ENCODE results near the gene TMEM233. TPM values are rescaled to one million over a fixed set of nuclear protein-coding genes. Genes with fewer than 3 reads are reported as not detected.

Gene TMEM233
- total RNA-seq, 1 donor from 2014 or later = not detected

DNA sequence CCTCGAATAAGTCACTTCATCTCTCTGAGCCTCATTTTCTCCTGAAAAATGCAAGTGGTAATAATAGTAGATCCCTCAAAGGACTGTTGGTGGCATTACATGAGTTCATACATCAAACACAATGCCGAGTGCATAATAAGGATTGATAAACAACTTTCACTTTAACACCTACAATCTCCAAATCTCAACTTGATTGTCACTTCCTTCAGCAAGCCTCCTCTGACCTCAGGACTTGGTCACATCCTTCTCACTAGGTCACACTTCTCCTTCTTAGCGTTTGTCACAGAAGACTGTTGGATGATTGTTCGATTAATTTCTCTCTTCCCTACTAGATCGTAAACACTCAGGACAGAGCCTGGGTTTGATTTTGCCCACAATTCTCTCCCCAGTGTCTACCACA lies 66.5 kb downstream of the TMEM233 start:
- DNase-seq (ENCODE audit: low spot score in 2 of 2, unreplicated experiment in 2 of 2) = no peak
- Mint-ChIP-seq H3K9me3 (no peaks in the 10 kb centered on the region), H3K36me3 (no peaks in the 10 kb centered on the region), H3K27me3 (ENCODE audit: low read depth) (peaks cover 46% of the 10 kb centered on the region), H3K4me1 (no peaks in the 10 kb centered on the region), H3K4me3 (no peak overlapping the region), H3K27ac (no peak overlapping the region)
- TF ChIP-seq CTCF (IDR thresholded peaks at IDR 0.05; ENCODE audit: unreplicated experiment) = no peak

DNA sequence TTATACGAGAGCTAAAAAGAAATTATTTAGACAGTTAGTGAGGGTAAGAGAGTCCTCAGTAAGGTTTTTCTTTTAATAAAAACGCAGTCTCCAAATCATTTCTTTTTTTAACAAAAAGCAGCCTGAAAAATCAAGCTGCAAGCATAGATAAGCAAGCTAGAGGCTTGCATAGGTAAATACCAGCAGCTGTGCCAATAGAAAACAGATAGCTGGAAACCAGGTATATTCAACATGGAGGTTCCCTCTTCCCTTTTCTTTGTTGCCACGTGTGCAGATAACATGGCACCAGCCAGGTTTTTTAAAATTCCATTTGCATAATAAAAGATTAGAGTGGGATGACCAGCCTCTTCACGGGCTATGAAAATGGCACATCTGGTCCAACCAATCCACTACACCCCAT lies 68.3 kb downstream of the TMEM233 start:
- DNase-seq (ENCODE audit: low spot score in 2 of 2, unreplicated experiment in 2 of 2) = no peak
- no peak overlapping the region for H3K4me3 Mint-ChIP-seq
- H3K9me3 Mint-ChIP-seq = no peaks in the 10 kb centered on the region
- TF ChIP-seq CTCF (IDR thresholded peaks at IDR 0.05; ENCODE audit: unreplicated experiment) = no peak
- peaks cover 47% of the 10 kb centered on the region for H3K27me3 Mint-ChIP-seq (ENCODE audit: low read depth)
- peaks cover under 1% of the 10 kb centered on the region for H3K4me1 Mint-ChIP-seq
- no peak overlapping the region for H3K27ac Mint-ChIP-seq
- H3K36me3 Mint-ChIP-seq = no peaks in the 10 kb centered on the region

DNA sequence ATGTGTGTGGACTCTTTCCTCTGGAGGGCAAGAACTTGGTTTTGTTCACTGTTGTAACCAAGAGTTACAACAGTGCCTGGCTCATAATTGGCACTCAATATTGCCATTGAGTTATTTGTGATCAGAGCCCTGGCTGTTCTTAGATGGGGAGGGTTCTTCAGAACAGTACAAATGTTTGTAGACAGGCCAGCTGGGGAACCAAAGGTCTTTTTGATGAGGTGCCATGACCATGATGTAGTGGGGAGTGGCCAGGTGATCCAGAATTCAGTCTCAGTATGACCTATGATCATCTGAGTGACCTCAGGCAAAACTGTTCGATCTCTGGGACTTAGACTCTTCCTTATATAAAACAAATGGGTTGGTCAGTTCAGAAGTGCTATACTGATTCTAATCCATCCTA lies 71.1 kb downstream of the TMEM233 start:
- H3K27me3 Mint-ChIP-seq (ENCODE audit: low read depth) = peaks cover 45% of the 10 kb centered on the region
- no peak for DNase-seq (ENCODE audit: low spot score in 2 of 2, unreplicated experiment in 2 of 2)
- no peak overlapping the region for H3K27ac Mint-ChIP-seq
- H3K4me3 Mint-ChIP-seq = no peak overlapping the region
- peaks cover 16% of the 10 kb centered on the region for H3K4me1 Mint-ChIP-seq
- no peaks in the 10 kb centered on the region for H3K9me3 Mint-ChIP-seq
- H3K36me3 Mint-ChIP-seq = no peaks in the 10 kb centered on the region
- no peak for TF ChIP-seq CTCF (IDR thresholded peaks at IDR 0.05; ENCODE audit: unreplicated experiment)

GRCh38 chr12:119665164-119665929 lies 71.8 kb downstream of the TMEM233 start:
- no peak overlapping the region for H3K27ac Mint-ChIP-seq
- H3K27me3 Mint-ChIP-seq (ENCODE audit: low read depth) = peaks cover 39% of the 10 kb centered on the region
- H3K9me3 Mint-ChIP-seq = no peaks in the 10 kb centered on the region
- H3K36me3 Mint-ChIP-seq = no peaks in the 10 kb centered on the region
- no peak for DNase-seq (ENCODE audit: low spot score in 2 of 2, unreplicated experiment in 2 of 2)
- no peak for TF ChIP-seq CTCF (IDR thresholded peaks at IDR 0.05; ENCODE audit: unreplicated experiment)
- H3K4me3 Mint-ChIP-seq = no peak overlapping the region
- peaks cover 23% of the 10 kb centered on the region for H3K4me1 Mint-ChIP-seq

DNA sequence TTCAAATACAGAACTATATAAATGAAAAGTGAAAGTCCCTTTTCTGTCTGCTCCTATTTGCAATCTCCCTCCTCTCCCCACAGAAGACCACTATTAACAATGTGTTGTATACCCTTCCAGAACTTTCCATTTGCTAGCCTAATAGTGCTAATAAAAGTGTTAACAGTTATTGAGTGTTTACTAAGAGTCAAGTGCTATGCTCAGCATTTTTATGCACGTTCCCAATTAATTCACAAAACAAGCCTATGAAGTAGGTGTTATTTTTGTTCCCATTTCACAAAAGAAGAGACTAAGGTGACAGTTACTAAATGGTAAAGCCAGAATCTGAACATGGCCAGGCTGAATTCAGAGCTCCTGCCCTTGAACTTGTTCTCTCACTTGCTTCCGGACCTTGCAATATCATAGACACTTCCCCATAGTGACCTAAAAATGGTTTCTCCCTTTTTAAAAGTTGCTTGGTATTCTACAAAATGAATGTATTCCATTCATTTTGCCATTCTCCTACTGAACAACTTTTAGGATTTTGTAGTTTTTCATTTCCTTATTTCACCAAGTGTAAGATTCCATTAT lies 72.7 kb downstream of the TMEM233 start:
- peaks cover 25% of the 10 kb centered on the region for H3K4me1 Mint-ChIP-seq
- peaks cover 31% of the 10 kb centered on the region for H3K27me3 Mint-ChIP-seq (ENCODE audit: low read depth)
- no peaks in the 10 kb centered on the region for H3K9me3 Mint-ChIP-seq
- no peak for DNase-seq (ENCODE audit: low spot score in 2 of 2, unreplicated experiment in 2 of 2)
- H3K36me3 Mint-ChIP-seq = peaks cover 3% of the 10 kb centered on the region
- H3K27ac Mint-ChIP-seq = no peak overlapping the region
- no peak overlapping the region for H3K4me3 Mint-ChIP-seq
- TF ChIP-seq CTCF (IDR thresholded peaks at IDR 0.05; ENCODE audit: unreplicated experiment) = no peak
